ENCODE data around the gene BFSP2. TPM values are rescaled to one million over a fixed set of nuclear protein-coding genes. Genes with fewer than 3 reads are reported as not detected.
"Not testable (repeated sequence)": the region's sequence is repeated elsewhere in the genome, so short reads cannot be mapped to it uniquely, and the experiment has no call there.

Gene BFSP2
- polyA plus RNA-seq, 1 experiment: not detected

- no peaks in the 10 kb centered on the region for H3K27me3 ChIP-seq (ENCODE audit: control insufficient read depth, insufficient read depth, low read length)
- no peak overlapping the region for H3K4me3 ChIP-seq (ENCODE audit: low read depth, low read length)
- no peak for TF ChIP-seq CTCF (IDR thresholded peaks at IDR 0.05; ENCODE audit: low read depth, low read length)
- CTCF ChIA-PET: interaction anchor here (1.0 to 2.4 kb wide), 4 partner anchors 30 to 742 kb away, joined by 3 to 8 read pairs (median 4); no protein-coding TSS in a partner anchor
- H3K9me3 ChIP-seq (ENCODE audit: control insufficient read depth, insufficient read depth, low read length): no peaks in the 10 kb centered on the region; the same call in 1 of the 2 replicates
- POLR2A ChIA-PET: interaction anchor here (1.3 kb wide), 1 partner anchor 105 kb away, joined by 3 read pairs; the partner anchor contains the start of gene CDV3
- no peak for DNase-seq (ENCODE audit: low read depth, low spot score)
- H3K27ac ChIP-seq (ENCODE audit: low read depth, low read length): no peak overlapping the region
Observed at GRCh38 chr3:133468251-133468721, 68.4 kb downstream of the BFSP2 start.

- Histone ChIP-seq H3K9me3 (ENCODE audit: control insufficient read depth, insufficient read depth, low read length) (no peaks in the 10 kb centered on the region; the same call in 1 of the 2 replicates), H3K27me3 (ENCODE audit: control insufficient read depth, insufficient read depth, low read length) (no peaks in the 10 kb centered on the region), H3K27ac (ENCODE audit: low read depth, low read length) (no peak overlapping the region), H3K4me3 (ENCODE audit: low read depth, low read length) (no peak overlapping the region)
- no peak for TF ChIP-seq CTCF (IDR thresholded peaks at IDR 0.05; ENCODE audit: low read depth, low read length)
- ChIA-PET POLR2A (interaction anchor here (1.3 kb wide), 1 partner anchor 57 kb away, joined by 3 read pairs; no protein-coding TSS in a partner anchor), CTCF (interaction anchor here (0.6 to 2.4 kb wide), 3 partner anchors 31 to 743 kb away, joined by 3 to 8 read pairs (median 3); no protein-coding TSS in a partner anchor)
- no peak for DNase-seq (ENCODE audit: low read depth, low spot score)
Observed at GRCh38 chr3:133469140-133469731, 69.4 kb downstream of the BFSP2 start.

GRCh38 chr3:133472242-133472641 is 72.4 kb downstream of the BFSP2 start:
- TF ChIP-seq CTCF (IDR thresholded peaks at IDR 0.05; ENCODE audit: low read depth, low read length): no peak
- POLR2A ChIA-PET: no interaction called here
- H3K27me3 ChIP-seq (ENCODE audit: control insufficient read depth, insufficient read depth, low read length): no peaks in the 10 kb centered on the region
- H3K9me3 ChIP-seq (ENCODE audit: control insufficient read depth, insufficient read depth, low read length): no peaks in the 10 kb centered on the region; the same call in 1 of the 2 replicates
- H3K27ac ChIP-seq (ENCODE audit: low read depth, low read length): no peak overlapping the region
- DNase-seq (ENCODE audit: low read depth, low spot score): no peak
- no peak overlapping the region for H3K4me3 ChIP-seq (ENCODE audit: low read depth, low read length)
- CTCF ChIA-PET: interaction anchor here (0.6 kb wide), 1 partner anchor 63 kb away, joined by 3 read pairs; no protein-coding TSS in a partner anchor

- Histone ChIP-seq H3K27me3 (ENCODE audit: control insufficient read depth, insufficient read depth, low read length) (no peaks in the 10 kb centered on the region), H3K9me3 (ENCODE audit: control insufficient read depth, insufficient read depth, low read length) (no peaks in the 10 kb centered on the region; the same call in 1 of the 2 replicates), H3K27ac (ENCODE audit: low read depth, low read length) (no peak overlapping the region), H3K4me3 (ENCODE audit: low read depth, low read length) (no peak overlapping the region)
- no peak for TF ChIP-seq CTCF (IDR thresholded peaks at IDR 0.05; ENCODE audit: low read depth, low read length)
- POLR2A ChIA-PET: no interaction called here
- CTCF ChIA-PET: interaction anchor here (0.6 to 2.6 kb wide), 4 partner anchors 16 to 747 kb away, joined by 3 to 17 read pairs (median 4); no protein-coding TSS in a partner anchor
- DNase-seq (ENCODE audit: low read depth, low spot score): no peak
Observed at GRCh38 chr3:133472889-133473288, 73.0 kb downstream of the BFSP2 start.

- ChIA-PET POLR2A (interaction anchor here (1.3 to 1.7 kb wide), 4 partner anchors 62 to 106 kb away, joined by 3 to 7 read pairs (median 4); partner anchors contain the start of gene CDV3), CTCF (interaction anchor here (0.7 to 2.6 kb wide), 8 partner anchors 9 to 747 kb away, joined by 3 to 17 read pairs (median 4); no protein-coding TSS in a partner anchor)
- DNase-seq (ENCODE audit: low read depth, low spot score); H3K9me3 ChIP-seq (ENCODE audit: control insufficient read depth, insufficient read depth, low read length); H3K4me3 ChIP-seq (ENCODE audit: low read depth, low read length); H3K27me3 ChIP-seq (ENCODE audit: control insufficient read depth, insufficient read depth, low read length): not testable (repeated sequence)
- H3K27ac ChIP-seq (ENCODE audit: low read depth, low read length): peak overlapping the region; percentile 48
Observed at GRCh38 chr3:133473472-133474191, 73.8 kb downstream of the BFSP2 start.

All from AG04450 (cell line).